Measurements from ENCODE around the gene HAPLN1.

Gene HAPLN1

GRCh38 chr5:83708170-83708569 is 12.5 kb downstream of the HAPLN1 start:
- Histone ChIP-seq H3K9me3 (ENCODE audit: control insufficient read depth, insufficient read depth, low read depth, low read length) (no peaks in the 10 kb centered on the region), H3K4me1 (ENCODE audit: control insufficient read depth, insufficient read depth, low read length) (no peaks in the 10 kb centered on the region), H3K36me3 (ENCODE audit: control insufficient read depth in 2 of 2, insufficient read depth in 1 of 2, low read length in 2 of 2) (no peaks in the 10 kb centered on the region), H3K4me3 (ENCODE audit: low read depth, low read length) (no peak overlapping the region), H3K27ac (ENCODE audit: extremely low read depth, low read depth, low read length) (no peak overlapping the region)
- TF ChIP-seq ZEB2 (tag by site-specific recombination; IDR thresholded peaks at IDR 0.05) (no peak), ZNF146 (tag by site-specific recombination; IDR thresholded peaks at IDR 0.05) (peak; percentile 54; the same call in 1 of the 2 replicates)
- ChIA-PET POLR2A (no interaction called here), CTCF (no interaction called here)

- CTCF ChIA-PET, result interaction anchor here (0.9 kb wide), 1 partner anchor 9 kb away, joined by 4 read pairs; no protein-coding TSS in a partner anchor
- no peak overlapping the region for H3K27ac ChIP-seq (ENCODE audit: extremely low read depth, low read depth, low read length)
- POLR2A ChIA-PET, result no interaction called here
- no peaks in the 10 kb centered on the region for H3K4me1 ChIP-seq (ENCODE audit: control insufficient read depth, insufficient read depth, low read length)
- TF ChIP-seq ZNF596 (tag by site-specific recombination; IDR thresholded peaks at IDR 0.05) (no peak), ZNF664 (tag by site-specific recombination; IDR thresholded peaks at IDR 0.05) (no peak), ZNF645 (tag by site-specific recombination; IDR thresholded peaks at IDR 0.05) (no peak), ZNF350 (tag by site-specific recombination; IDR thresholded peaks at IDR 0.05) (no peak)
- no peaks in the 10 kb centered on the region for H3K36me3 ChIP-seq (ENCODE audit: control insufficient read depth in 2 of 2, insufficient read depth in 1 of 2, low read length in 2 of 2)
- H3K4me3 ChIP-seq (ENCODE audit: low read depth, low read length), result no peak overlapping the region
- H3K9me3 ChIP-seq (ENCODE audit: control insufficient read depth, insufficient read depth, low read depth, low read length), result no peaks in the 10 kb centered on the region
Observed at GRCh38 chr5:83703059-83703458, 17.6 kb downstream of the HAPLN1 start.

GRCh38 chr5:83701886-83702285 is 18.8 kb downstream of the HAPLN1 start:
- TF ChIP-seq HOXD13 (CRISPR knock-in tag; IDR thresholded peaks at IDR 0.05; ENCODE audit: borderline replicate concordance) (no peak), ZSCAN4 (tag by site-specific recombination; IDR thresholded peaks at IDR 0.05) (no peak), ZBTB49 (tag by site-specific recombination; IDR thresholded peaks at IDR 0.05; ENCODE audit: low read depth) (no peak), ZNF133 (tag by site-specific recombination; IDR thresholded peaks at IDR 0.05) (no peak), ZBTB44 (tag by site-specific recombination; IDR thresholded peaks at IDR 0.05) (no peak), SETDB1 (IDR thresholded peaks at IDR 0.05; ENCODE audit: insufficient read length, low read length) (no peak), ZNF146 (tag by site-specific recombination; IDR thresholded peaks at IDR 0.05) (no peak), GLI4 (tag by site-specific recombination; IDR thresholded peaks at IDR 0.05) (no peak), PBX3 (CRISPR knock-in tag; IDR thresholded peaks at IDR 0.05) (no peak), SP7 (tag by site-specific recombination; IDR thresholded peaks at IDR 0.05) (no peak), ATF2 (tag by site-specific recombination; IDR thresholded peaks at IDR 0.05; ENCODE audit: low read depth) (no peak), ZNF48 (tag by site-specific recombination; IDR thresholded peaks at IDR 0.05) (no peak), ZNF555 (tag by site-specific recombination; conservative IDR thresholded peaks at IDR 0.05) (no peak), ZNF423 (tag by site-specific recombination; IDR thresholded peaks at IDR 0.05) (no peak), ZNF324 (tag by site-specific recombination; IDR thresholded peaks at IDR 0.05) (no peak), ZNF776 (tag by site-specific recombination; IDR thresholded peaks at IDR 0.05; ENCODE audit: borderline replicate concordance) (no peak)
- no peak overlapping the region for H3K4me3 ChIP-seq (ENCODE audit: low read depth, low read length)
- H3K9me3 ChIP-seq (ENCODE audit: control insufficient read depth, insufficient read depth, low read depth, low read length), result no peaks in the 10 kb centered on the region
- POLR2A ChIA-PET, result no interaction called here
- CTCF ChIA-PET, result interaction anchor here (0.6 to 0.7 kb wide), 3 partner anchors 10 to 1369 kb away, joined by 3 read pairs; no protein-coding TSS in a partner anchor
- H3K4me1 ChIP-seq (ENCODE audit: control insufficient read depth, insufficient read depth, low read length), result no peaks in the 10 kb centered on the region
- H3K36me3 ChIP-seq (ENCODE audit: control insufficient read depth in 2 of 2, insufficient read depth in 1 of 2, low read length in 2 of 2), result no peaks in the 10 kb centered on the region
- H3K27ac ChIP-seq (ENCODE audit: extremely low read depth, low read depth, low read length), result no peak overlapping the region

All from HEK293 (cell line).